WTC11 (cell line): ENCODE measurements around the gene PWP2. TPM values are rescaled to one million over a fixed set of nuclear protein-coding genes. Genes with fewer than 3 reads are reported as not detected.

Source experiments
- ATAC-seq: fragments of 200-7000 bp; cut with Tn5 transposase; 2 replicates; pipeline ENCODE4 v1.10.0; 2021; ENCODE audit warnings: mild to moderate bottlenecking, moderate library complexity
- CTCF ChIA-PET: fragments of 300-600 bp; sonication (Branson Sonifier 250); formaldehyde crosslinking; loops from one replicate; lab custom pipeline; 2021; ENCODE audit warnings: antibody characterized with exemption; lab: Charles Lee
- POLR2A ChIA-PET: fragments of 350-600 bp; sonication (Branson Sonifier 250); formaldehyde crosslinking; loops from one replicate; lab custom pipeline; 2021; ENCODE audit warnings: antibody characterized with exemption; lab: Charles Lee
- DNase-seq: peaks from one replicate; pipeline ENCODE4 v3.0.0; 2021; ENCODE audit warnings: low spot score
- H3K27ac Mint-ChIP-seq: 2 replicates; pipeline ENCODE4 v1.8.0; 2021; ENCODE audit warnings: mixed read lengths
- H3K27me3 Mint-ChIP-seq: 2 replicates; pipeline ENCODE4 v1.8.0; 2021; ENCODE audit warnings: low read depth, mild to moderate bottlenecking, moderate library complexity, mixed read lengths
- H3K36me3 Mint-ChIP-seq: 2 replicates; pipeline ENCODE4 v1.8.0; 2021; ENCODE audit warnings: mixed read lengths
- H3K4me1 Mint-ChIP-seq: 2 replicates; pipeline ENCODE4 v1.8.0; 2022; ENCODE audit warnings: mixed read lengths
- H3K4me3 Mint-ChIP-seq: 2 replicates; pipeline ENCODE4 v1.8.0; 2021; ENCODE audit warnings: mild to moderate bottlenecking, moderate library complexity, mixed read lengths
- H3K9me3 Mint-ChIP-seq: 2 replicates; pipeline ENCODE4 v1.8.0; 2021; ENCODE audit warnings: mixed read lengths
- ATF2 ChIP-seq: sonication (generic); formaldehyde crosslinking; IDR thresholded peaks from 2 replicates; pipeline ENCODE4 v1.8.1; 2022; ENCODE audit warnings: low read depth, missing genetic modification reagents, borderline replicate concordance
- ATF6 ChIP-seq: sonication (generic); formaldehyde crosslinking; IDR thresholded peaks from 2 replicates; pipeline ENCODE4 v1.8.1; 2023; ENCODE audit warnings: mild to moderate bottlenecking, missing genetic modification reagents
- CDX4 ChIP-seq: fragments of 250-450 bp; sonication (Bioruptor Pico); IDR thresholded peaks from 2 replicates; pipeline ENCODE4 v1.9.0; 2021; ENCODE audit warnings: moderate library complexity, mild to moderate bottlenecking, inconsistent platforms, borderline replicate concordance
- ETV6 ChIP-seq: sonication (generic); formaldehyde crosslinking; IDR thresholded peaks from 2 replicates; pipeline ENCODE4 v1.8.1; 2022; ENCODE audit warnings: mild to moderate bottlenecking, missing genetic modification reagents
- FOXK1 ChIP-seq: sonication (generic); formaldehyde crosslinking; IDR thresholded peaks from 2 replicates; pipeline ENCODE4 v1.8.0; 2022; ENCODE audit warnings: mild to moderate bottlenecking, moderate library complexity, missing genetic modification reagents
- FOXP1 ChIP-seq: sonication (generic); formaldehyde crosslinking; IDR thresholded peaks from 2 replicates; pipeline ENCODE4 v1.8.0; 2022; ENCODE audit warnings: missing genetic modification reagents, mild to moderate bottlenecking, moderate library complexity, borderline replicate concordance
- GRHL2 ChIP-seq: fragments of 250-450 bp; sonication (Bioruptor Pico); IDR thresholded peaks from 2 replicates; pipeline ENCODE4 v1.8.0; 2022; ENCODE audit warnings: mild to moderate bottlenecking, moderate library complexity; ENCODE audit not compliant: insufficient replicate concordance, severe bottlenecking
- HMGXB4 ChIP-seq: sonication (generic); formaldehyde crosslinking; IDR thresholded peaks from 2 replicates; pipeline ENCODE4 v1.8.1; 2023; ENCODE audit warnings: mild to moderate bottlenecking, moderate library complexity, missing genetic modification reagents
- JUN ChIP-seq: sonication (generic); formaldehyde crosslinking; IDR thresholded peaks from 2 replicates; pipeline ENCODE4 v1.8.0; 2023; ENCODE audit warnings: mild to moderate bottlenecking, missing genetic modification reagents
- NR1H2 ChIP-seq: sonication (generic); formaldehyde crosslinking; IDR thresholded peaks from 2 replicates; pipeline ENCODE4 v1.9.0; 2021; ENCODE audit warnings: mild to moderate bottlenecking, moderate library complexity, missing genetic modification reagents
- PRDM15 ChIP-seq: sonication (generic); formaldehyde crosslinking; IDR thresholded peaks from 2 replicates; pipeline ENCODE4 v1.8.0; 2022; ENCODE audit warnings: missing genetic modification reagents
- RELA ChIP-seq: sonication (generic); formaldehyde crosslinking; IDR thresholded peaks from 2 replicates; pipeline ENCODE4 v1.8.1; 2022; ENCODE audit warnings: missing genetic modification reagents, mild to moderate bottlenecking, borderline replicate concordance
- ZBTB43 ChIP-seq: sonication (generic); formaldehyde crosslinking; IDR thresholded peaks from 2 replicates; pipeline ENCODE4 v1.8.1; 2023; ENCODE audit warnings: mild to moderate bottlenecking, missing genetic modification reagents
- total RNA-seq: library from RNA; stranded (reverse); gene quantifications from 3 replicates; pipeline ENCODE4 v1.2.3, GENCODE V29; 2021

PWP2 gene
- total RNA-seq, 1 experiment from 2014 or later, result 41.6 TPM

GRCh38 chr21:44085491-44086321 lies 21.5 kb upstream of the PWP2 start:
- Mint-ChIP-seq H3K4me1 (no peaks in the 10 kb centered on the region), H3K27me3 (no peaks in the 10 kb centered on the region), H3K4me3 (no peak overlapping the region), H3K27ac (no peak overlapping the region), H3K9me3 (no peaks in the 10 kb centered on the region), H3K36me3 (peaks cover 53% of the 10 kb centered on the region)
- CTCF ChIA-PET, result no interaction called here
- DNase-seq, result no peak
- ATAC-seq, result no peak
- POLR2A ChIA-PET, result no interaction called here
- TF ChIP-seq FOXK1, result no peak
- no peak for TF ChIP-seq FOXP1 (CRISPR knock-in tag)

- POLR2A ChIA-PET, result no interaction called here
- H3K9me3 Mint-ChIP-seq, result no peaks in the 10 kb centered on the region
- TF ChIP-seq PRDM15 (CRISPR knock-in tag), result no peak
- TF ChIP-seq NR1H2 (CRISPR knock-in tag), result no peak
- no peak overlapping the region for H3K4me3 Mint-ChIP-seq
- CTCF ChIA-PET, result no interaction called here
- H3K4me1 Mint-ChIP-seq, result no peaks in the 10 kb centered on the region
- DNase-seq (no peak), ATAC-seq (no peak)
- no peaks in the 10 kb centered on the region for H3K27me3 Mint-ChIP-seq
- no peak overlapping the region for H3K27ac Mint-ChIP-seq
- H3K36me3 Mint-ChIP-seq, result peaks cover 45% of the 10 kb centered on the region
Measured at GRCh38 chr21:44086636-44087425, 20.4 kb upstream of the PWP2 start.

- Mint-ChIP-seq H3K36me3 (peaks cover 41% of the 10 kb centered on the region), H3K9me3 (no peaks in the 10 kb centered on the region), H3K4me3 (no peak overlapping the region), H3K27ac (peak overlapping the region; percentile 36; the same call in 1 of the 2 replicates), H3K4me1 (no peaks in the 10 kb centered on the region), H3K27me3 (no peaks in the 10 kb centered on the region)
- DNase-seq (no peak), ATAC-seq (no peak)
- TF ChIP-seq CDX4 (CRISPR knock-in tag) (no peak), GRHL2 (no peak), HMGXB4 (CRISPR knock-in tag) (no peak)
- ChIA-PET CTCF (no interaction called here), POLR2A (no interaction called here)
Measured at GRCh38 chr21:44087426-44088400, 19.5 kb upstream of the PWP2 start.

- Mint-ChIP-seq H3K27ac (no peak overlapping the region), H3K9me3 (no peaks in the 10 kb centered on the region), H3K4me3 (no peak overlapping the region), H3K36me3 (peaks cover 35% of the 10 kb centered on the region), H3K4me1 (no peaks in the 10 kb centered on the region), H3K27me3 (no peaks in the 10 kb centered on the region)
- ChIA-PET POLR2A (no interaction called here), CTCF (no interaction called here)
- DNase-seq (no peak), ATAC-seq (no peak)
- TF ChIP-seq RELA (no peak), ATF2 (CRISPR knock-in tag) (no peak), ATF6 (no peak), FOXK1 (no peak), ZBTB43 (no peak), JUN (CRISPR knock-in tag) (no peak), ETV6 (CRISPR knock-in tag) (no peak)
Measured at GRCh38 chr21:44088401-44088780, 18.8 kb upstream of the PWP2 start.
